ENCODE results near the gene MGLL.

DNA sequence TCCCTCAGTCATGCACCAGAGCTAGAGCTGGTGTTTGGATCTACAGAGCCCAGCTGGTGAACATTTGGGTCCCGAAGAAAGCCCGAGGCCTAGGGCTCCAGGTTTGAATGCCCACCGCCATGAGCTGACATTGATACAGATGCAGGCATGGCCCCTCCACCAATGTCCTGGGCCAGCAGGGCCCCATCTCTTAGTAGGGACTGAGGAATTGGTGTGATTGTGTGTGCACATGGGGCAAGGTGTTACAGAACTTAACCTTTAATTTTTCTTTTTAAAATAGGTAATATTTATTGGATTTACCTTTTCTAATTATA is 182.3 kb downstream of the MGLL start:
- TF ChIP-seq POLR2A (IDR thresholded peaks at IDR 0.05), result no peak
- TF ChIP-seq, protein P1, sequence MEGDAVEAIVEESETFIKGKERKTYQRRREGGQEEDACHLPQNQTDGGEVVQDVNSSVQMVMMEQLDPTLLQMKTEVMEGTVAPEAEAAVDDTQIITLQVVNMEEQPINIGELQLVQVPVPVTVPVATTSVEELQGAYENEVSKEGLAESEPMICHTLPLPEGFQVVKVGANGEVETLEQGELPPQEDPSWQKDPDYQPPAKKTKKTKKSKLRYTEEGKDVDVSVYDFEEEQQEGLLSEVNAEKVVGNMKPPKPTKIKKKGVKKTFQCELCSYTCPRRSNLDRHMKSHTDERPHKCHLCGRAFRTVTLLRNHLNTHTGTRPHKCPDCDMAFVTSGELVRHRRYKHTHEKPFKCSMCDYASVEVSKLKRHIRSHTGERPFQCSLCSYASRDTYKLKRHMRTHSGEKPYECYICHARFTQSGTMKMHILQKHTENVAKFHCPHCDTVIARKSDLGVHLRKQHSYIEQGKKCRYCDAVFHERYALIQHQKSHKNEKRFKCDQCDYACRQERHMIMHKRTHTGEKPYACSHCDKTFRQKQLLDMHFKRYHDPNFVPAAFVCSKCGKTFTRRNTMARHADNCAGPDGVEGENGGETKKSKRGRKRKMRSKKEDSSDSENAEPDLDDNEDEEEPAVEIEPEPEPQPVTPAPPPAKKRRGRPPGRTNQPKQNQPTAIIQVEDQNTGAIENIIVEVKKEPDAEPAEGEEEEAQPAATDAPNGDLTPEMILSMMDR (IDR thresholded peaks at IDR 0.05), result no peak
